Measurements from ENCODE around the gene NR2F6. TPM values are rescaled to one million over a fixed set of nuclear protein-coding genes. Genes with fewer than 3 reads are reported as not detected.

Gene NR2F6
- polyA plus RNA-seq, 2 of the 4 experiments (the other 2 are of a cell fraction) = 31.9 to 42.1 TPM

GRCh38 chr19:17256130-17256529, 10.4 kb upstream of the NR2F6 start:
- FAIRE-seq = no peak

DNA sequence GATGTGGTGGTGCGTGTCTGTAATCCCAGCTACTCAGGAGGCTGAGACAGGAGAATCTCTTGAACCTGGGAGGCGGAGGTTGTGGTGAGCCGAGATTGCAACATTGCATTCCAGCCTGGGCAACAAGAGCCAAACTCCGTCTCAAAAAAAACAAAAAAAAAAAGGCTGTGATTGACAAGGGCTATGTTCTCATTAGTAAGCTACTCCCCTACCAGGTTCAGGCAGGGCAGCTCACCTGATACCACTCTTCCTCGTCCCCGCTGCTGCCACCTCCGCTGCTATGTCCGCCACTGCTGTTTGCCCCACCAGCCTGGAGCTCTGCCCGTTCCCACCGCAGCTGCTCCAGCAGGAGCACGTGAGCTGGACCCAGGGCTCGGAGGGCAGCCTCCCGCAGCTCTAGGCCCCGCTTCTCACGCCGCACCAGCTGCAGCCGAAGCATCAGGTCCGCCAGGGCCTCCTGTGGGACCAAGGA, 9.5 kb upstream of the NR2F6 start:
- ATAC-seq (no peak), DNase-seq (ENCODE audit: low read depth in 1 of 2, low spot score in 1 of 2) (no peak), FAIRE-seq (no peak)
- no peaks in the 10 kb centered on the region for H3K9me3 ChIP-seq
- CTCF ChIA-PET = interaction anchor here (0.7 to 4.5 kb wide), 5 partner anchors 9 to 568 kb away, joined by 3 to 20 read pairs (median 5); partner anchors contain the start of gene USHBP1
- H3K4me3 ChIP-seq = no peak overlapping the region
- H3K4me2 ChIP-seq = no peak overlapping the region
- POLR2A ChIA-PET = no interaction called here
- WGBS (ENCODE audit: missing lambda C conversion rate) = 81% methylated on average over 18 of the region's 18 CpGs
- no peak for TF ChIP-seq HDAC2 (IDR thresholded peaks at IDR 0.05)
- TF ChIP-seq, protein P1, sequence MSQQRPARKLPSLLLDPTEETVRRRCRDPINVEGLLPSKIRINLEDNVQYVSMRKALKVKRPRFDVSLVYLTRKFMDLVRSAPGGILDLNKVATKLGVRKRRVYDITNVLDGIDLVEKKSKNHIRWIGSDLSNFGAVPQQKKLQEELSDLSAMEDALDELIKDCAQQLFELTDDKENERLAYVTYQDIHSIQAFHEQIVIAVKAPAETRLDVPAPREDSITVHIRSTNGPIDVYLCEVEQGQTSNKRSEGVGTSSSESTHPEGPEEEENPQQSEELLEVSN (IDR thresholded peaks at IDR 0.05; ENCODE audit: borderline replicate concordance, low read depth) = no peak
- TF ChIP-seq ESRRA (IDR thresholded peaks at IDR 0.05; ENCODE audit: borderline replicate concordance, low read length) = no peak
- no peak for TF ChIP-seq FOSB (CRISPR knock-in tag; IDR thresholded peaks at IDR 0.05)
- TF ChIP-seq BCL3 (IDR thresholded peaks at IDR 0.05) = no peak
- no peak for TF ChIP-seq ZSCAN20 (CRISPR knock-in tag; IDR thresholded peaks at IDR 0.05)
- no peak for TF ChIP-seq FOXS1 (CRISPR knock-in tag; IDR thresholded peaks at IDR 0.05)
- no peak for TF ChIP-seq KDM1A (IDR thresholded peaks at IDR 0.05; ENCODE audit: low read depth)
- TF ChIP-seq ZC3H11A (IDR thresholded peaks at IDR 0.05) = no peak
- TF ChIP-seq CTCF (IDR thresholded peaks at IDR 0.05) = no peak
- no peak for TF ChIP-seq RAD21 (conservative IDR thresholded peaks at IDR 0.05 in 1 of 2, IDR thresholded peaks at IDR 0.05 in 1 of 2)
- no peak for TF ChIP-seq CHD2 (IDR thresholded peaks at IDR 0.05; ENCODE audit: low read length, partially characterized antibody)
- no peak for TF ChIP-seq POLR2AphosphoS2 (conservative IDR thresholded peaks at IDR 0.05; ENCODE audit: low read length)
- no peak for TF ChIP-seq RCOR1 (IDR thresholded peaks at IDR 0.05; ENCODE audit: low read depth, low read length)
- H3K4me1 ChIP-seq = no peaks in the 10 kb centered on the region; the same call in 2 of the 3 replicates
- H3K27ac ChIP-seq = no peak overlapping the region

More at GRCh38 chr19:17256130-17256529, 10.4 kb upstream of the NR2F6 start:
- WGBS (ENCODE audit: missing lambda C conversion rate) = 15% methylated on average over 1 of the region's 3 CpGs
- TF ChIP-seq BHLHE40 (IDR thresholded peaks at IDR 0.05; ENCODE audit: low read depth, low read length) (no peak), RFX5 (IDR thresholded peaks at IDR 0.05) (no peak), HMGXB4 (CRISPR knock-in tag; IDR thresholded peaks at IDR 0.05; ENCODE audit: borderline replicate concordance) (no peak), CBX2 (IDR thresholded peaks at IDR 0.05; ENCODE audit: borderline replicate concordance, low read depth) (no peak), USF2 (IDR thresholded peaks at IDR 0.05) (no peak), PHF8 (IDR thresholded peaks at IDR 0.05; ENCODE audit: borderline replicate concordance, low read depth) (no peak), HOXB13 (CRISPR knock-in tag; IDR thresholded peaks at IDR 0.05; ENCODE audit: low read depth) (no peak), SMC3 (IDR thresholded peaks at IDR 0.05) (no peak), NFE2L2 (conservative IDR thresholded peaks at IDR 0.05; ENCODE audit: low read length) (no peak), MAFK (IDR thresholded peaks at IDR 0.05; ENCODE audit: partially characterized antibody) (no peak), EP300 (IDR thresholded peaks at IDR 0.05) (no peak), FOSB (CRISPR knock-in tag; IDR thresholded peaks at IDR 0.05) (no peak), HES2 (IDR thresholded peaks at IDR 0.05) (no peak), FOSL2 (IDR thresholded peaks at IDR 0.05) (no peak), FOSL2 (CRISPR knock-in tag; IDR thresholded peaks at IDR 0.05) (no peak), CBX8 (IDR thresholded peaks at IDR 0.05) (no peak), MYC (IDR thresholded peaks at IDR 0.05; ENCODE audit: borderline replicate concordance, low read length) (no peak), MAZ (IDR thresholded peaks at IDR 0.05; ENCODE audit: borderline replicate concordance, low read depth, low read length) (no peak), SREBF2 (IDR thresholded peaks at IDR 0.05) (no peak), GATA3 (IDR thresholded peaks at IDR 0.05; ENCODE audit: borderline replicate concordance) (no peak)
- H3K4me2 ChIP-seq = no peak overlapping the region
- no peak overlapping the region for H3K27ac ChIP-seq
- no peaks in the 10 kb centered on the region; the same call in 2 of the 3 replicates for H3K4me1 ChIP-seq
- H3K9me3 ChIP-seq = no peaks in the 10 kb centered on the region
- POLR2A ChIA-PET = no interaction called here
- CTCF ChIA-PET = interaction anchor here (0.7 to 7.1 kb wide), 4 partner anchors 8 to 324 kb away, joined by 3 to 62 read pairs (median 7); partner anchors contain the start of gene USHBP1
- DNase-seq (ENCODE audit: low read depth in 1 of 2, low spot score in 1 of 2) (no peak), ATAC-seq (no peak)
- H3K4me3 ChIP-seq = no peak overlapping the region

All from A549 (cell line).